Mucosa of gallbladder (tissue), 1 donor: ENCODE data around the gene IGF1R. TPM values are rescaled to one million over a fixed set of nuclear protein-coding genes. Genes with fewer than 3 reads are reported as not detected.

Source experiments
- DNase-seq: peaks from one replicate; pipeline ENCODE4 v3.0.0-alpha.2; 2020; ENCODE audit warnings: low spot score
- total RNA-seq: library from RNA; stranded (reverse); gene quantifications from one replicate; pipeline ENCODE4 v1.2.1, GENCODE V29; 2021
- donor health status: DM: no; HTN: no; CAD: no.

Gene IGF1R
- total RNA-seq, 1 donor from 2014 or later: 46.9 TPM

DNA sequence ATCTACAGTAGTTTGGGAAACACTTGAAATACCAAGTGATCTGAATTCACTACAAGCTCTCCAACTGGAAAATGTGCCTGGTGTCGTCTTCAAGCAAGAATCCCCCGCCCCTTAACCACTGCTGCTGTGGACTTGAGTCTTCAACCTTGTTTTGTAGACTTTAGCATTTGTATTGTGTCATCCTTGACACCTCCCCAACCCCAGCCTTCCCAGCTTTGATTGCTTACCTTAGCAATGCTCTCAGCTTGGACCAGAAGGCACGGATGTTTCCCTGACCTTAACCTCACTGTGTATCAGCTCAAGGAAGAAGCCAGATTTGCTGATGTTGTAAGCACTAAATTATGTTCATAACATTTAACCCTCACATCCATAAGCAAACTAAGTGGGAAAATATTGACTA lies 146.4 kb downstream of the IGF1R start:
- DNase-seq: peak; percentile 57

DNA sequence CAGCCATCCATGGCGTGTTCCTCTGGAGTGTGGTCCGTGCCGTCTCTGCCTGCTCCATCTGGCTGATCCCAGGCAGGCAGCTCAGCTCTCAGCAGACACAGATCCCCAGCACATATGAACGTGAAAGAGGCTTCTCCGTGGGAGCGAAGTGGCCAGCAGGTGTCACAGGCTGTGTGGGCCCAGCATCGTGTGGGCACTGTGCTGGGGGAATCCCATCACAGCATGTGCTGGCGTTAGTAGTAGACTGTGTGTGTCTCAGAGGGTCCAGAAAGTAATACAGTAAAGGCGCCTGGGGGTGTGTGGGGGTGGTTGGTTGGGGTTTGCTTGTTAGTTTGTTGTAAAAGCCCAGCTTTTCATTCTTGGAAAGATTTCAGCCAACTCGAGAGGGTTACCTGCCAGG lies 147.6 kb downstream of the IGF1R start:
- no peak for DNase-seq

GRCh38 chr15:98796685-98797357 lies 148.5 kb downstream of the IGF1R start:
- peak; percentile 27 for DNase-seq

- no peak for DNase-seq
Observed at GRCh38 chr15:98798375-98798893, 150.1 kb downstream of the IGF1R start.

GRCh38 chr15:98799461-98800390 lies 151.4 kb downstream of the IGF1R start:
- DNase-seq: no peak

GRCh38 chr15:98800437-98801233 lies 152.3 kb downstream of the IGF1R start:
- peak; percentile 67 for DNase-seq

GRCh38 chr15:98801234-98801561 lies 152.9 kb downstream of the IGF1R start:
- DNase-seq: no peak

DNA sequence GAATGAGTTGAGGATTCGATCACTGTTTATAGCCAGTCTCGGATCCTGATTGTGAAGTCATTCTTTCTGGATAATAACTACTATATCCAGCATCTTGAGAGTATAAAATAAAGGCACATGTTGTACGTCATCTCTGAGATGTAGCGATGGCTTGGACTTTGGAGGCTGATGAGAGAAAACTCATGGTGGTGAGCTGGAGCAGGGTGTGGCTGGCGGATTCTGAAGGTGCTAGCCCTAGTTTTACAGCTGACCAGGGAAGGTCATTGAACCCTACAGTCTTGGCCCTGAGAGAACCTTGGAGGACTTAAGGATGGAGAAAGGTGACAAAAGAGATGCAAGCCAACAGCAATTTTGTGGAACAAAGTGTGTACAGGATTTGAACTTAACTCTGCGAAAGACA lies 153.8 kb downstream of the IGF1R start:
- DNase-seq: no peak

GRCh38 chr15:98803228-98804056 lies 155.1 kb downstream of the IGF1R start:
- DNase-seq: no peak

- DNase-seq: no peak
Observed at GRCh38 chr15:98804057-98804380, 155.7 kb downstream of the IGF1R start.

- DNase-seq: no peak
Observed at GRCh38 chr15:98805434-98806274, 157.3 kb downstream of the IGF1R start.

DNA sequence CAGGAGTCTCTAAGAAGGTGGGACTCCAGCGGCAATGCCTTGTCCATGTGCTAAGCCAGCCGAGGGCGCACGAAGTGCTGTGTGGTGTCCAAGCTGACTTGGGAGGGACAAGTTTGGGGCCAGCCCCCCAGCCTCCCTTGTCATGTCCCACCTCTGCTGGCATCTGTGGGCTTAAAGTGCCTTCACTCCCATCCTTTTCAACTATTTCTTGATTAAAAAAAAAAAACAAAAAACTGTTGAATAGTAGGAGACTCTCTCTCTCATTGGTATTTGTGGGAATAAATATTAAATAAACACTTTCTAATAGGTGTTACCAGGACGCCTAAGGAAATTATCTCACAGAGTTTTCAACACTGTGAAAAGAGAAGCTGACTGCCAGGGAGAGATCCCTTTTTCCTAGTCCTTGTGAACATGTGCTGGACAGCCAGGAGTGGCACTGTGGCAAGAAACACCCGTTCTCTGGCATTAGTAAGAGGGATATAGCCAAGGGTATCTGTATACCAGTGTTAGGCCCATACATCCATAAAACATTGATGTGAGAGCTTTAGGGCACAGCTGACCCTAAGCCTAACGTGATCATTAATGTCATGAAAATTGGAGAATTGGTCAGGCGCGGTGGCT lies 158.0 kb downstream of the IGF1R start:
- no peak for DNase-seq

DNA sequence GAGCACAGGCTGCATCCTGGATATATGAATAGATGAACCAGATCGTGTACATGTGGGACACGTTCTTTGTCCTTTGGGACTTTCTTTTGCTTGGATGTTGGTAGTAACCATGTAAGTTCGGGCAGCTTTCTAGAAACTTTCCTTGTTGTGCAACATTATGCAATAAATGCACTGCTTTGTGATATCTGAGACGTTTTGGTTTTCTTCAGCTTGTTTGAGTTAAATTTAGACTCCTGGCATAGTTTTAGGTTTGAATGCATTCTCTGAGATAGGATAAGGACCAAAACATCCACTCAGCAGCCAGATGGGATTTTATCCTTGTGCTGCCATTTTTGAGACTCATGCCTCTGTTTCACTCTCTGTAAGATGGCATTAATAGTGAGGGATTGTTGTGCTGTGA lies 158.9 kb downstream of the IGF1R start:
- no peak for DNase-seq

DNA sequence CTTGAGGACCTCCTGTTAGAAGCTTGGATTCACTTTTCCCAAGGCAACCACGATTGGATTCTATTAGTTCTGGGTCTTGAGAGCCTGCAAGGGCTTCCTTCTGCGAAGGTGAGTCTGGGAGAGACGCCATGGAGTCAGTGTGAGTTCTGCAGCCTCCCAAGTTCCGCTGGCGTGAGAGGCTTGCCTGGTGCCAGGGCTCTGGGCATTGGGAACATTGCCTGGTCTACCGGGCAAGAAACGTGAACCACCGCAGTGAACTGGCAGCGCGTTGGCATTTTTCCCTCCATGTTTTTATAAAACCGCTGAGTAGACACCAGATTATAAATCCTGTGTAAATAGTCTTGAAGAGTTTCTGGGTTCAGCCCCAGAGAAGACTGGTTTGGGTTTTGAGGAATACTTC lies 160.9 kb downstream of the IGF1R start:
- DNase-seq: no peak

- DNase-seq: no peak
Observed at GRCh38 chr15:98812716-98813446, 164.5 kb downstream of the IGF1R start.

DNA sequence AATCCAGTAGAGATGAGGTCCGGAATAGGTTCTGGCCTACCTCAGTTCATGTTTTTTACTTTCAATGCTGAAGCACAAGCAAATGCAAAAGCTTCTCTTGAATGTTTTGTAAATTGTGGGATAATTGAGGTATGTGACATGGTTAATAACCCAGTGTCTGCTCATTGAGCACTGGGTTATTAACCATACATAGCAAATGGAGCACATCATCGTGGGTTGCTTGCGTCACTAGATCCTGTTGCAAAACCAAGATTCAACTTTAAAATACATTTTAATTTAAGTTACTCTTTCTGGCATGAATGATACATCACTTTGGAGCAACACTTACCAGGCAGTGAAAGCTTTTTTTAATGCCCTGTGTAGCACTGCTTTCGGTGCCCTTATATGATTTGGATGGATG lies 165.6 kb downstream of the IGF1R start:
- no peak for DNase-seq

DNA sequence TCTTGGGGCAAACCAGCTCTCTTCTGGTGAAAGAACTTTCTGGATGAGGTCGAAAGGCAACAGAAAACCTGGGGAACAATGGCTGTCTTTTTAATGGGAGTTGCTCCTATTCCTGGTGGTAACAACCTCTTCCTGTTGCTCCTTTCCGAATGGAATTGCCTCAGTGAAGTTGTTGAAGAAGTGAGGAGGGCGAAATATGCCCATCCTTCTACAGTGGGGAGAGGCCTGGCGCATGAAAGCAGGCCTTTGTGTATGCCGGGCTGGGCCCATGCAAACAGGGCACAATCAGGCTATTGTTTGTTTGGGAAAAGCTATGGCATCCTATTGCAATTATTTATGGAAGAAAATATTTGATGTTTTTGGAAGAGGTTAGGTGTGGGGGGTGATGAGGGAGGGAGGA lies 166.9 kb downstream of the IGF1R start:
- DNase-seq: no peak

GRCh38 chr15:98817745-98818144 lies 169.4 kb downstream of the IGF1R start:
- DNase-seq: no peak

DNA sequence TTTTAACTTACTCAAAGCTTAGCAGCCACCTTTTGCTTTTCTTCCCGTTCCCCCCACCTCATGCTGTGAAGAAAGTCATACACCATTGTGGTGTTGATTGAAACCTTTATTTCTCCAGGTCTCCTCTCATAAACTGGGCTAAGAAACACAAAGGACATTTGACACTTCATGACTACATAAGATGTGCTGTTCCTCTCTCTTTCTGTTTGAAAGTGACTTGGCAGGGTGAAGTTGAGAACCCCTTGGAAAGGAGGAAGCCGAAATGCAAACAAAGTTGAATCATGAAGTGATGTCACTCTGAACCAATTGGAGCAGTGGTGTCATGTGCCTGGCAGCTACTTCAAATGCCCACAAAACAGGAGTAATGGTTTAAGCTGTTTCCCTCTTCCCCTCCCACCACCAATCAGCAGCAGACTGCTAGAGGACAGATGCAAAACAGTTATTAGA lies 174.7 kb downstream of the IGF1R start:
- no peak for DNase-seq
